ACC112 (cell line): ENCODE results near the gene SORCS2.

Experiments used
- H2AFZ ChIP-seq: fragments of 200-600 bp; sonication (generic); one replicate; pipeline ENCODE4 v1.6.0; 2017; ENCODE audit warnings: antibody characterized with exemption, low read length; ENCODE audit not compliant: unreplicated experiment
- H3K27ac ChIP-seq: fragments of 200-600 bp; sonication (generic); 2 replicates; pipeline ENCODE4 v1.5.1; 2014; ENCODE audit warnings: low read depth, mild to moderate bottlenecking, antibody characterized with exemption, low read length, moderate library complexity
- H3K27me3 ChIP-seq: fragments of 200-600 bp; sonication (generic); 2 replicates; pipeline ENCODE4 v1.6.1; 2014; ENCODE audit warnings: mild to moderate bottlenecking, antibody characterized with exemption, low read length, moderate library complexity, mixed read lengths; ENCODE audit not compliant: insufficient read depth
- H3K36me3 ChIP-seq: fragments of 200-600 bp; sonication (generic); 2 replicates; pipeline ENCODE4 v1.6.1; 2016; ENCODE audit warnings: mild to moderate bottlenecking, antibody characterized with exemption, low read length, moderate library complexity, mixed read lengths; ENCODE audit not compliant: insufficient read depth
- H3K4me1 ChIP-seq: fragments of 200-600 bp; sonication (generic); one replicate; pipeline ENCODE4 v1.6.1; 2016; ENCODE audit warnings: low read length, mixed read lengths; ENCODE audit not compliant: insufficient read depth, unreplicated experiment, control insufficient read depth
- H3K4me3 ChIP-seq: fragments of 200-600 bp; sonication (generic); 2 replicates; pipeline ENCODE4 v1.5.1; 2014; ENCODE audit warnings: mild to moderate bottlenecking, low read depth, low read length
- H3K79me2 ChIP-seq: fragments of 200-600 bp; sonication (generic); one replicate; pipeline ENCODE4 v1.6.0; 2016; ENCODE audit warnings: low read length; ENCODE audit not compliant: control insufficient read depth, unreplicated experiment, insufficient read depth

SORCS2 gene

GRCh38 chr4:7745301-7745885 lies 553.1 kb downstream of the SORCS2 start:
- H3K36me3 ChIP-seq, result no peaks in the 10 kb centered on the region
- no peak overlapping the region for H2AFZ ChIP-seq
- no peaks in the 10 kb centered on the region for H3K79me2 ChIP-seq
- no peak overlapping the region for H3K27ac ChIP-seq
- H3K27me3 ChIP-seq, result no peaks in the 10 kb centered on the region
- no peaks in the 10 kb centered on the region for H3K4me1 ChIP-seq
- no peak overlapping the region for H3K4me3 ChIP-seq

DNA sequence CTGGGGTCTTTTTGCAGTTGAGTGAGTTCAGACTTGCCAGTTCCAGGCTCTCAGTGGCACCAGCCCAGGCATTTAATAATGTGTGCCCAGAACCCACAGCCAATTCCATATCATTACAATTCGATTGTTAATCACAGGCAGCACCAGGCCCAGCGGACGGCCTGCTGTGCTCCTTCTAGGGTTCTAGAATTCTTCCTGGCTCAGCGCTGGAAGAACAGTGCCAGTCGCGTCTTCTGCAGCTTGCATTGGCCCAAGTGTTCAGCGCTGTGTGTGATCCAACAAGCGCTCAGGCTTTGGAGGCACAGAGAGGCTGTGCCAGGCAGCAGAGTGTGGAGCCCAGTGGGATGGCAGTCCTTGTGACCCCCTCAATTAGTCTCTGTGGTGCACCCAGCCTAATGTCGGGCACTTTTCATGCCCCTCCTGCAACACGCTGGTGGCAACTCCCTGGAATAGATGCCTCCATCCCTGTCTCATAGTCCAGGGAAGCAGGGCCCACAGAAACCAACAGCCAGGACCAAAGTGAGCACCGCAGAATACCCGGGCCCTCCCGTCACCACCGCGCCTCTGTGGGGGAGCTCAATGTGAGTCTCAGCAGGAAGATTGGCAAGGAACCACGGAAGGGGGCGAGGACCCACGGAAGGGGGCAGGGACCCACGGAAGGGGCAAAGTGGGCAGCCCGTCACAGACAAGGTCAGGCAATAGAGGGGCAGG lies 554.2 kb downstream of the SORCS2 start:
- H2AFZ ChIP-seq, result no peak overlapping the region
- H3K36me3 ChIP-seq, result no peaks in the 10 kb centered on the region
- H3K4me1 ChIP-seq, result no peaks in the 10 kb centered on the region
- H3K27ac ChIP-seq, result no peak overlapping the region
- no peak overlapping the region for H3K4me3 ChIP-seq
- no peaks in the 10 kb centered on the region for H3K79me2 ChIP-seq
- no peaks in the 10 kb centered on the region for H3K27me3 ChIP-seq

DNA sequence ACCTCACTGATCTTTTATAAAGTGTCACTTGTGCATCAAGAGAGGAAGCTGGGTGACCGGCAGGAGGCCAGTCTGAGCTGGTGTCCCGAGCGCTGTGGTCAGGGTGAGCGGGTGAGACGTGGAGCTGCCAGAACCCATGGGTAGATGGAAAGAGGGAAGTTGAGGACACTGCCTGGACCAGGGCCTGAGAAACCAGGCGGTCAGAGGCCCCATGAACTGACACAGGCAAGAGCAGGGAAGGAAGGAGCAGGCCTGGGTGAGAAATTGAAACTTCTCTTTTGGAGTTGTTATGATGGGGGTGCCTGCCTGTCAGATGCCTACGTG lies 554.7 kb downstream of the SORCS2 start:
- Histone ChIP-seq H3K4me1 (no peaks in the 10 kb centered on the region), H3K36me3 (no peaks in the 10 kb centered on the region), H3K27ac (no peak overlapping the region), H3K27me3 (no peaks in the 10 kb centered on the region), H3K79me2 (no peaks in the 10 kb centered on the region), H2AFZ (no peak overlapping the region), H3K4me3 (no peak overlapping the region)

GRCh38 chr4:7747566-7747965 lies 555.2 kb downstream of the SORCS2 start:
- H3K4me1 ChIP-seq, result no peaks in the 10 kb centered on the region
- H3K27ac ChIP-seq, result no peak overlapping the region
- H3K27me3 ChIP-seq, result no peaks in the 10 kb centered on the region

DNA sequence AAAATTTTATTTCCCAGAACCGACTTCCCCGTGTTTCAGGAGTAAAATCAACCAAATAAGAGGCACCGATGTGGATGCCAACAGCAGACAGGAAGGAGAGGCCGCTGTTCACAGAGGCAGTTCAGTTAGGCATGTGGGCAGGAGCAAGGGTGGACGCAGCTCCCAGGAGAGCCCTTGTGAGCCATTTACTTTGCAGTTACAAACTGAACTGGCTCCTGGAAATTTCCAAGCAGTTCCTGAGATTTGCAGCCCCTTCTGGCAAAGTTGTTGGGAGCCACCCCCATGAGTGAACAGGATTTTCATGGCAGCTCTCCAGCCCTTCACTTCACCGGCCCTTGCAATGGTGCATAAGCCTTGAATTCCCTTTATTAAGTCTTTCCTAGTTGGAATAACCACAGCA lies 558.2 kb downstream of the SORCS2 start:
- Histone ChIP-seq H3K36me3 (no peaks in the 10 kb centered on the region), H3K27me3 (no peaks in the 10 kb centered on the region), H2AFZ (no peak overlapping the region), H3K4me1 (no peaks in the 10 kb centered on the region), H3K79me2 (no peaks in the 10 kb centered on the region), H3K4me3 (no peak overlapping the region), H3K27ac (no peak overlapping the region)

More at GRCh38 chr4:7747566-7747965, 555.2 kb downstream of the SORCS2 start:
- no peaks in the 10 kb centered on the region for H3K36me3 ChIP-seq
- H3K4me3 ChIP-seq, result no peak overlapping the region
- no peaks in the 10 kb centered on the region for H3K79me2 ChIP-seq
- no peak overlapping the region for H2AFZ ChIP-seq

DNA sequence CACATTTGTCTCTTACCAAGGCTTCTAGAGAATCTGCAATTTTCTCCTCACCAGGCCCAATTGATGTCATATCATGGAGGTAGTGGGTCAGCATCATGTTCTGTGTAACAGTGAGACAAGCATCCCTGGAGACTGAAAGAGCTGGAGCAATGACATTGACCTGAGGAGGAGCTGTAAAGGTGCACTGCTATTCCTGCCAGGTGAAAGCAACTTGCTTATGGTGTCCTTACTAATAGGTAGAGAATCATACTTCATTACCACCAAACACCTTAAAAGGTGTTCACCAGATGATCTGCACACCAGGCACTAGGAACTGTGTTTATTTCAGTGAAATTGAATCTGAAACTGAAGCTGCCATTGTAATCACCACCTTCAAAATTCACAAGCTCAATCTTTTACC lies 558.6 kb downstream of the SORCS2 start:
- Histone ChIP-seq H2AFZ (no peak overlapping the region), H3K27me3 (no peaks in the 10 kb centered on the region), H3K4me1 (no peaks in the 10 kb centered on the region), H3K36me3 (no peaks in the 10 kb centered on the region), H3K27ac (no peak overlapping the region), H3K4me3 (no peak overlapping the region), H3K79me2 (no peaks in the 10 kb centered on the region)

DNA sequence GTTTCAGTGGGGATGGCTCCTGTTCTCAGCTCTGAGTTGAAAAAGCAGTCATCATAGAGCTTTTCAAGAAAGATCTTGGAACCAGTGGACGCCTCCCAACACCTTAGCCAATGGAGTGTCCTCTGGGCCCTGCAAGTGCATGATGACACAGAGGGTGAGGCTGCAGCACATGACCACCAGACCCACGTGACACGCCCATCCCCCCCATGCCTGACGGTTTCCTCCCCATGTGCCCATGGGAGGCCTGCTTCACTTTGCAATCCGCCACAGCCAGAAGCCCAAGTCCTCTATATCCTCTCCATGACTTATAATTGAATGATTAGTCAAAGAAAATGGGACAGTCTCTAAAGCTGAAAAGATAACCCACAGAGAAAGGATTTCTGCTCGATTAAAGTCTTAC lies 560.3 kb downstream of the SORCS2 start:
- no peaks in the 10 kb centered on the region for H3K79me2 ChIP-seq
- H3K4me1 ChIP-seq, result no peaks in the 10 kb centered on the region
- no peak overlapping the region for H3K4me3 ChIP-seq
- H2AFZ ChIP-seq, result no peak overlapping the region
- no peak overlapping the region for H3K27ac ChIP-seq
- no peaks in the 10 kb centered on the region for H3K36me3 ChIP-seq
- no peaks in the 10 kb centered on the region for H3K27me3 ChIP-seq

GRCh38 chr4:7753271-7753670 lies 560.9 kb downstream of the SORCS2 start:
- H3K4me1 ChIP-seq, result no peaks in the 10 kb centered on the region
- H3K36me3 ChIP-seq, result no peaks in the 10 kb centered on the region
- H3K79me2 ChIP-seq, result no peaks in the 10 kb centered on the region
- H2AFZ ChIP-seq, result no peak overlapping the region
- H3K4me3 ChIP-seq, result no peak overlapping the region
- H3K27ac ChIP-seq, result no peak overlapping the region
- no peaks in the 10 kb centered on the region for H3K27me3 ChIP-seq

- H3K27ac ChIP-seq, result no peak overlapping the region
- no peaks in the 10 kb centered on the region for H3K4me1 ChIP-seq
- no peak overlapping the region for H2AFZ ChIP-seq
- H3K36me3 ChIP-seq, result no peaks in the 10 kb centered on the region
- H3K79me2 ChIP-seq, result no peaks in the 10 kb centered on the region
- H3K27me3 ChIP-seq, result no peaks in the 10 kb centered on the region
- H3K4me3 ChIP-seq, result no peak overlapping the region
Observed at GRCh38 chr4:7753931-7754465, 561.7 kb downstream of the SORCS2 start.

- Histone ChIP-seq H3K36me3 (peaks cover 6% of the 10 kb centered on the region; the same call in 1 of the 2 replicates), H3K27me3 (no peaks in the 10 kb centered on the region), H2AFZ (no peak overlapping the region), H3K4me3 (no peak overlapping the region), H3K79me2 (no peaks in the 10 kb centered on the region), H3K27ac (no peak overlapping the region), H3K4me1 (no peaks in the 10 kb centered on the region)
Observed at GRCh38 chr4:7754565-7755262, 562.4 kb downstream of the SORCS2 start.

GRCh38 chr4:7755561-7755960 lies 563.2 kb downstream of the SORCS2 start:
- H3K4me3 ChIP-seq, result no peak overlapping the region
- no peaks in the 10 kb centered on the region for H3K27me3 ChIP-seq
- no peaks in the 10 kb centered on the region for H3K4me1 ChIP-seq
- H3K79me2 ChIP-seq, result no peaks in the 10 kb centered on the region
- no peak overlapping the region for H2AFZ ChIP-seq
- H3K27ac ChIP-seq, result no peak overlapping the region
- H3K36me3 ChIP-seq, result peaks cover 7% of the 10 kb centered on the region; the same call in 1 of the 2 replicates
